ENCODE results near the gene METTL23.
"Not testable (repeated sequence)": the region's sequence is repeated elsewhere in the genome, so short reads cannot be mapped to it uniquely, and the experiment has no call there.

The METTL23 gene

DNA sequence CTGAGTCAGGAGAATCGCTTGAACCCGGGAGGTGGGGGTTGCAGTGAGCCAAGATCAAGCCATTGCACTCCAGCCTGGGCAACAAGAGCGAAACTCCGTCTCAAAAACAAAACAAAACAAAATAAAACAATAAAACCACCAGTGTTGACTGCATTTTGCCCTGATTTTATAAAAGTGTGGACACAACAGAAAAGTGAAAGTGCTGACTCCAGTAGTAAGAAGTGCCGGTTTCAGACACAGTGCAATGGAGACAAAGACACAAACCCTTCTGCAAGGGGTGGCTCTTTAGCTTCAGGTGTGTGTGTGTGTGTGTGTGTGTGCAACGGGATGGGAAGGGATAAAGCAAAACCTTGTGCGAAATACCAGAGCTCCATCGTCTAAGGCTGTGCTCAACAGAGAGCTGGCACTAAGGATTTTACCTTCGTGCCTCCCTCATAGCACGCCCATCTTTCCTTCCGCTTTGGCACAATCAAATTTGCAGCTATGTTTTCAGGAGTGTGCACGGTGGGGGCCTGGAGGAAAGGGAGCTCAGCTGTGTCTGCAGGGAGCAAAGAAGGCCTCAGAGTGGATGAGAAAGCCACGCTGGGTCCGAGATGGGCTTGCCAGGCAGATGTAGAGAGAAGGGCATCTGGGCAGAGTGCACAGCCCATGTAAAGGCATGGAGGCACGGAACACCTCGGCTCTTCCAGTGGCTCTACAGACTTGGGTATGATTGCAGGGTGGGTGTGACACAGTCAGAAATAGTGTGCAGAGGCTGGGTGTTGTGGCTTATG is 31.4 kb upstream of the METTL23 start:
- DNase-seq (ENCODE audit: low read depth in 2 of 2): no peak

DNA sequence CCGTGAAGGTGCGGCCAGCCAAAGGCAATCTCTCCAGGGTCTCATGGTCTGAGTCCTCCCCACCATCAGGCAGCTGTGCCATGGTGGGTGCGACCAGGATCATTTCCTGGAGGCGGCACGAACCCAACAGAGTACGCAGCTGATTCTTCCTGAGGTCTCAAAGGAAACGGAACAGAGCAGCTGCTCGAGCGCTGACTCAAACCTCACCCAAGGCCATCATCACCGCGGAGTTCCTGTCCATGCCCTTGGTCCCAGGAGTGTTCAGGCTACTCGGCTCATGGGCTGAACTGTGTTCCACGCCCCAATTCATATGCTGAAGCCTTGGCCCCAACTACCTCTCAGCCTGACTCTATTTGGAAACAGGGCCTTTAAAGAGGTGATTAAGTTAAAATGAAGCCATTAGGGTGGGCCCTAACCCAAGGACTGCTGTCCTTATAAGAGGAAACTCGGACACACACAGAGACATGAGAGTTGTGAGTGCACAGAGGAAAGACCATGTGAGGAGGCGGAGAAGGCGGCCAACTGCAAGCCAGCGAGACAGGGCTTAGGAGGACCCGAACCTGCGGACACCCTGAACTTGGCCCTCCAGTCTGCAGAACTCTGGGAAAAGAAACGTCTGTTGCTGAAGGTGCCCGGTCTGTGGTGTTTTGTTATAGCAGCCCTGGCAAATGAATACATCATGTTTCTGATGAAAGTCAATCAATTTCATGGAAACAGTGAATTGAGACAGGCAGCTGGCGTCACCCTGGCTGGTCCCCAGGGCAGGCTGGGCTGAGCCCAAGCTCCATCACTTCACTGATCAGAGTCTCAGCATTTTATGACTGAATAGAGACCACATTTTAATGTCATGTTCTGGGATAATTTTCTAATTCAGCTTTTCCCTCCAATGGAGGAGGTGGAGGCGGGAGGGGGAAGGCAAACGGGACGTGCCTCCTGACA is 29.6 kb upstream of the METTL23 start:
- DNase-seq (ENCODE audit: low read depth in 2 of 2): no peak

DNA sequence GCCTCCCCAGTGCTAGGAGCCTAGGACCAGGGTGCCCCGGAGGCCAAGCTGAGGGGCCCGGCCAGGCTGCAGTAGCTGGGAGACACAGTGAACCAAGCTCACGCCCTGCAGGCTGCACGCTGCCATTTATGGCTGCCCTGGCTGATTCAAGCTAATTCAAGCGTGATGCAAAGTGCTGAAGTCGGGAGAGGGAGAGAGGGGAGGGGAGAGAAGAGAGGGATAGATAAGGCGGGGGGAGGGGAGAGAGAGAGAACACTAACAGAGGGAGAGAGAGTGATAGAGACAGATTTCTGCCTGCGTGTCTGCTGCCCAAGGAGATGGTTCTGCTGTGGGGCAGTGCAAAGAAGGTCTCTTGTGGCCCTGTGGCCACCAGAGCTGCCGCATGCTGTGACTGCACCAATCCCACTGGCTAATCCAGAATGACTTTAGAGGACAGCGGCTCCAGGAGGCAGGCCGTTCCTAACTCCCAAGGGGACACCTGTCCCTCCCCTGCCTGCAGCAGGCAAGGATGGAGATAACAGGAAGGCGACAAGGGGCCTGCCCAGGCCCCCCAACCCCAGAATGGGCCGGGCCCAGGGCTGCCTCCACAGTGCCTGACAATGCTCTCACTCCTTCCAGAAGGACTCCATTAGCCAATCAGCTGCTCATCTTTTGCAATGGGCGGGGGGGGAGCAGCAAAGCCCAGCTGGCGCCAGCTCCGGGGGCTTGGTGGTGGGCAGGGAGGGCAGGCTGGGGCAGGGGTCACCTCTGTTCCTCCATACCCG is 28.8 kb upstream of the METTL23 start:
- no peak for DNase-seq (ENCODE audit: low read depth in 2 of 2)

DNA sequence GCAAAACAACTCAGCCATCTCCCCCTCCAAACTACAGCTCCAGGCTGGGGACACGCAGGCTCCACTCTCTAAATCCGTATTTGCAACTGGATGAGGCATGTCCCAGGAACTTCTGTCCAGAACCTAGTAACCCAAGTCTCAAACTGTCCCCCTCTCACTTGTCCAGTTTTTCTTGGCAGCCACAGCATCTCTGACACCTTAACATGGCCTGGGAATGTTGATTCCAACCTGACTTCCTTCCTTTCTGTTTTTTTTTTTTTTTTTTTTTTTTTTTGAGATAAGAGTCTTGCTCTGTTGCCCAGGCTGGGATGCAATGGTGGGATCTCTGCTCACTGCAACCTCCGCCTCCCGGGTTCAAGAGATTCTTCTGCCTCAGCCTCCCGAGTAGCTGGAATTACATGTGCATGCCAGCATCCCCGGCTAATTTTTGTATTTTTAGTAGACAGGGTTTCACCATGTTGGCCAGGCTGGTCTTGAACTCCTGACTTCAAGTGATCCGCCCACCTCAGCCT is 28.1 kb upstream of the METTL23 start:
- not testable (repeated sequence) for DNase-seq (ENCODE audit: low read depth in 2 of 2)

DNA sequence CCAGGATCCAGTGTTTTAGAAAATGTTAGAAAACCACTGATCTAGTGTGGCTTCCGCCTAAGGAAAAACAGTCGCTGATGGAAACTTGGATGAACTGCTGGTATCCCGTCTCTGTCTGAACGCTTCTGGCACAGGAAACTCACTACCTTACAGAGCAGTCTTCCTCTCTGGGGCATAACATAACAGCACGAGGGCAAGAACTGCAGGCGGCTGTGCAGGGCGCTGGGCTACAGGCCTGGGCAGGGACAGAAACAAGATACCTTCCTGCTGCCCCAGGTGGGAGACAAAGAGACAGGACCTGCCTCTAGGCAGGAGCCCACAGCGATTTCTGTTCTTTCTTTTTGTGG is 26.4 kb upstream of the METTL23 start:
- DNase-seq (ENCODE audit: low read depth in 2 of 2): no peak

DNA sequence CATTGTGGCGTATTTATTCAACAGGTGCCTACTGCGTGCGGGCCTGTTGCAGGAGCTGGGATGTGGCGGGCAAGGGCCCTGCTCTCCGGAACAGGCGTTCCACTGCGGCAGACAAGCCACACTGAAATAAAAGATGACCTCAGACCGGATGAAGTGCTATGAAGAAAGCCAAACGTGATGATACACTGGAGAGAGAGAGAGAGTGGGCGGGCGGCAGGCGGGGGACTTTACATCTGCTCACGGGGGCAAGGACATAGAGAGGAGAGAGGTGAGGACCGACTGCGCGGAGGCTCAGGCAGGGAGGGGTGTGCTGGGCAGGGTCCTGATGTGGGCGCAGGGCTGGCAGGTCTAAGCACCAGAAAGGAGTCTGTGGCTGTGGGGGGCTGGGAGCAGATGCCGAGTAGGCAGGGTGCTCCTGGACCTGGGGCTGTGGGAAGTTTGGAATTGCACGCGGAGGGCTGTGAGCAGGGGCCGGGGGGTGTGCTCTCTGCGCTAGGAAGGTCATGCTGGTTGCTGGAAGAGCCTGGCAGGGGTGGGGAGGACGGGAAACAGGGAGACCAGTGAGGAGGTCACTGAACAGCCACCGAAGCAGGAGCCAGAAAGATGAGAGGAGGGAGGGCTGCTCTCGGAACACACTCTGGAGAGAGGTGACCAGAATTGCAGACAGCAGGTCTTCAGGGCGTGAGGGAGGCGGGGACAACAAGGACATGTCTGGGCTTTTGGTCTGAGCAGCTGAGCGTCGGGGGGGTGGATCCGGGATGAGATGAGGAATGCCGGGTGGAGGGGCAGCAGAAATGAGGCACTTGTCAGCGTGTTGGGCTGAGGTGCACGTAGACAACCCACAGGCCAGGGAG is 25.8 kb upstream of the METTL23 start:
- no peak for DNase-seq (ENCODE audit: low read depth in 2 of 2)

DNA sequence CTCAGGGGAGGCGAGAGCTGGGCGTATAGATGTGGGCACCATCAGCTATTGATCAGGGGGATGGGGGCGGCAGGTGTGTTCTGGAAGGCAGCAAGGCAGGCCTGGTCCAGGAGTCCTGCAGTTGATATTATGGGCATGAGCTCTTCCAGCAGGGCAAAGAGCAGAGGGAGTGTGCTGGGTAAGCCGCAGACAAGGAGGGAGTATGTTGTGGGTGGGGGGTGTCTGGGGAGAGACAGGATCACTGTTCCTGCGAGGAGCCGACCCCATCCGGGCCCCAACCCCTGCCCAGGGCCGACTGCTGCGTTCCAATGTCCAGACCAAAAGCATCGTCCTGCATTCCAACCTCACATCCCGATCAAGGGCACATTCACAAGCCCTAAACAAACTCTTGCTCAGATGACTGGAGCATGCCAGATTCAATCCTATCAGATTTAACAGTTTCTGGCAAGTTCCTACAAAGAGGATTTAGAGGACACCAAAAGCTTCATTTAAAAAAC is 25.1 kb upstream of the METTL23 start:
- no peak for DNase-seq (ENCODE audit: low read depth in 2 of 2)

DNA sequence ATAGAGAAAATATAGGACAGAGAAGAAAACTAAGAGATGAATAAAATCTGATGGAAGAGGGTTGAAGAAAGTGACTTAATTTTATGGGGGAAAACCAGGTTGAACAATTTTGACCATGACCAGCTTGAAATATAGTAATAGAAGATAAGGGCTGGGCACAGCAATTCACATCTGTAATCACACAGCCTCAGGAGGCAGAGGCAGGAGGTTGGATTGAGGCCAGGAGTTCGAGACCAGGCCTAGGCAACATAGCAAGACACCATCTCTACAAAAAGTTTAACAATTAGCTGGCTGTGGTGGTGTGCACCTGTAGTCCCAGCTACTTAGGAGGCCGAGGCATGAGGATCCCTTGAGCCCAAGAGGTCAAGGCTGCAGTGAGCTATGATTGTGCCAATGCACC is 24.6 kb upstream of the METTL23 start:
- DNase-seq (ENCODE audit: low read depth in 2 of 2): no peak

DNA sequence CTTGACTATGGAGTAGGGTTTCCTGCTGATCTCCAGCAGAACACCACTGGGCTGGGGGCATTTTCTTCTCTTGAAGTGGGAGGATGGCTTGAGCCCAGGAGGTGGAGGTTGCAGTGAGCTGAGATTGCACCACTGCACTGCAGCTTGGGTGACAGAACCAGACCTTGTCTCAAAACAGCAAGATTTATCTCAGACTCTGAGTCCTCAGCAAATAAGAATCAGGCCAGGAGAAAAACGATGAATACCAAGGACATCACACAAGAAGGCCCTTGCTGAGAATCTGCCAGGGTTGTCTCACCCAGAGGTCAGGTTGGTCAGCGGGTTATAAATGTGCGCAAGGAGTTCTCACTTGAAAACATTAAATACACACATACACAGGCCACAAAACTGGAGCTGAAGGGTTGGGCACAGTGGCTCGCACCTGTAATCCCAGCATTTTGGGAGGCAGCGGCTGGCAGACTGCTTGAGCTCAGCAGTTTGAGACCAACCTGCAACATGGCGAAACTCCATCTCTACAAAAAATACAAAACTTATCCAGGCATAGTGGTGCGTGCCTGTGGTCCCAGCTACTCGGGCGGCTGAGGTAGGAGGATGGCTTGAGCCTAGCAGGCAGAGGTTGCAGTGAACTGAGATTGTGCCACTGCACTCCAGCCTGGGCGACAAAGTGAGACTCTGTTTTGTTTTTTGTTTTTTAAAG is 23.6 kb upstream of the METTL23 start:
- no peak for DNase-seq (ENCODE audit: low read depth in 2 of 2)

DNA sequence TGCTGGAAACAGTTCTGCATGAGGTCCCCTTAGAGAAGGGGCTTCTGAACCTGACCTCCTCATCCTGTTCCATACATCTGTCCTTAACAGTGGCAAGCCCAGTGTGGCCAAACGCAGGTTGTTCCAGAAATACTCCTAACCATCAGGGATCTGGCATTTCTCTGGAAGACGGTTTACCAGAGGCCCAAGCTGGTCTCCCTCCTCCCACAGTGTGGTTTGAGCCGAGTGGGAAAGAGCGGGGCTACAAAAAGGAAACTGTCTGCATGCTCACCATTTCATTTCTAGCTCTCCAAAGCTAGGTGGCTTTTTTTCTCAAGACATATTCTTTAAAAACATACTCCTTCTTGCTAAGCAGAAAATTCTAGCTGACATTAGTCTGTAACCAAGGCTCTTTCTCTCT is 21.8 kb upstream of the METTL23 start:
- DNase-seq (ENCODE audit: low read depth in 2 of 2): no peak

DNA sequence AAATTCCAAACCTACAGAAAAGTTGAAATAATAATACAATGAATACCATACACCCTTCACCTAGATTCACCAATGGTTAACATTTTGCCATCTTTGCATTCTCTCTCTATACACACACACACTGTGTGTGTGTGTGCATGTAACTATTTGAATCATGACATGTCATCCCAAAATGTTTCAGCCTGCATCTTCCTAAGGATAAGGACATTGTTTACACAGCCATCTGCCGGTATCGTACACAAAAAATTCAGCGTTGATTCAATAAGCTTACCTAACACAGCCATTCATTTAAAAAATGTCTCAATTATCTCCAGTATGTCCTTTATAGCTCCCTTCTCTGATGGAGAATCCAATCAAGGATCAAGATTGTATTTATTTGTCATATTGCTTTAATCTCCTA is 19.8 kb upstream of the METTL23 start:
- no peak for DNase-seq (ENCODE audit: low read depth in 2 of 2)

DNA sequence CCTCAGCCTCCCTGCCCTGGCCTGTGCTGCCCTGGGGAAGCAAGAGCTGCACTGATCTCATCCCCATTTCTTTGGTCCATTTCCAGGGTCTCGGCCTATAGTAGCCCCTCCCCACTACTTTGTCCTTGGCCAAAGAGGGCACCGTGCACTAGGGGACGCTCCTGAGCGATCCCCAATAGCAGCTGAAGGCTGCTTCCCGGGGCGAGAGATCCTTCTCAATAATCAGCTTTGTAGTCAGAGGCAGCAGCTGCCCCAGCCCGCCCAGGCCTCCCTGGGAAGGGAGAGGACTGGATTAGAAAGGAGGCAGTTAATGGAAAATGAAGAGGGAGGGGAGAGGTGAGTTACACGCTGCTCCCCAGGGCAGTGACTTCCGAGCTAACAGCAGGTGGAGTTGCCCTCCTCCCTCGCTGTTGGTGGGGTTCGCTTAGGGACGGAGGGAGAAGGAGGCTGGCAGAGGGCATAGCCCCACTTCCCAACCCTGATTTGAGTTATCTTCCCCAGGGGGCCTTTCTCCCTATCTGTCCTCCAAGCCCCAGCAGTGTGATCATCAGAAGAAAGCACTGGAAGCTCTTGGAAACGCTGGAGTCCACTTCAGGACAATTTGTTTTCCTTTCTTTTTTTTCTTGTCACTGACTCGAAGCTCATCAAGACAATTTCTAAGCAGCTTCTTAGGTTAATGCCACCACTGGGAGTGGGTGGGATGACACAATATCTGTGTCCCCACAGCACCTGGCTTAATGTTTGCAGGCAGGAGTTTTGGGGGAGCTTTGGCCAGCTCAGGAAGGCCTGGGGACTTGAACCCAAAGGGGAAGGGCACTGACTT is 18.4 kb upstream of the METTL23 start:
- no peak for DNase-seq (ENCODE audit: low read depth in 2 of 2)

DNA sequence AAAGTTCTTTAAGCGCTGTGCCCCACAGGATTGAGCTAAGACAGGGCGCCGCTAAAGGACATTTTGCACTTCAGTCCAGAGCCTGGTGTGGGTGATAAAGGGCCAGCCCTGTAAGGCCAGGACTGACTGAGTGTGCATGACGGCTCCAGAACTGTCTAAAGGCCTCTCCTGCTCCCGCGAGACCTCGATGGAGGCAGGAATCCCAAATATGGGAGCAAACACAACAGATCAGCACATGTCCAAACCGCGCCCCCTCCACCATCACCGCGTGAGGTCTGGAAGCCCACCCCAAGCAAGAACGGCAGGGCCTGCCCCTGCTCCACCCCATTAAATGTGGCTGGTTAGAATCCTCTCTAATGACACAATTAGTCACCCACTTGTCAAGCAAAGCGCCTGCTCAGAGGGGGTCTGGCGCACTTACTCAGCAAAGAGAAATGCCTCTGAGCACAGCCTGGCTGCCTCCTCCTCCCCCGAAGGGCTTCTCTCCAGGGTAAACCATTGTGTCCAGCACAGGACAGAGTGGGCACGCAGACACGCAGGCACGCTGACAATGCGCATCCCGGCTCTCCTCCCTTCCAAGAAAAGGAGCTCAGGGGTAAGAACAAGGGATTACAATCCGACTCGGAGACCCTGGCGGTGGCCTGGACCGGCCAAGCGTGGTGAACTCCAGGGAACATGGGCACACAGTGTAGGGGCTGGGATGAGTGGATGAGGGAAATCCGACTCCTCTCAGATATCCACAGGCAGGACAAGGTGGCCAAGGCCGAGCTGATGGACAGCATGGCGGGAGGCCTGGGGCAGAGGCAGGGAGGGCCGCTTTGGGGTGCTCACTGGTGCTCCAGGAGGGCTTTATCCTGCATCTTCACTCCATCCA is 17.3 kb upstream of the METTL23 start:
- DNase-seq (ENCODE audit: low read depth in 2 of 2): no peak

DNA sequence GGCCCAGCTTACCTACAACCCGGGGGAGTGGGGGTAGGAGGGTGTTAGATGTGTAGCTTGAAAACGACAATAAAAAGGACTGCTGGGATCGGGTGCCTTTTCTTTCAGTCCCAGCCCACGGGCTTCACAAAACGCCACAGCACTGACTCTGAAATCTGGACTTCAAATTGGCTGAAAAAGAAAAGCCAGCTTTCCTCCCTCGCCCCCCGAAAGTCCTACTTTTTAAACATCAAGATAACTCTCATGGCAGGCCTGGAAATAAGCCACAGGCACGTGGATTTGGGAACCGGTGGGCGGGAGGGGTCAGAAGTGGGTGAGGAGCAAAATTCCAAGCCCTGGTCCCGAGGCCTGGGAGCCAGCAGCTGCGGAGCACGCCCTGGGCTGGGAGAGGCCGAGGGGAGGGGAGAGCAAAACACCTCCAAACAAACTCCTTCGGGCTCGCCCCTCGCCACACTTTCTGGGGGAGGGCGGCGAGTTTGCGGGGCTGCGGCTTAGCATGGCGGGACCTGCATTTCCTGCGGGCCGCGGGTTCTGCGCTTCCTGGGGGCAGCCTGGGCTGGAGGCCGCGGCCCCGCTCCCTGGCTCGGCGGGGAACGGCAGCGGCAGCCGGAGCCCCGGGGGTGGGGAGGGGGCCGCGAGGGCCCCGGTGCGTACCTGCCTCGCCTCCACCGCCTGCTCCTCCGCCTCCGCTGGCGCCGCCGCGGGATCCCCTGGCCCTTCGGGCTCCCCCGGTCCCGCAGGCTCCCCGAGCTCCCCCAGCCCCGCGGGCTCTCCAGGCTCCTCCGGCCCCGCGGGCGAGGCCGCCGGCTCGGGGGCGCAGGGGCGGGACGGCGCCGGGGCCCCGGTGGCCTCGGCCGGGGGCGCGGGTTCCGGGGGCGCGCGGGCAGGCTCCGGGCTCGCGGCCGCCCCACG is 16.4 kb upstream of the METTL23 start:
- not testable (repeated sequence) for DNase-seq (ENCODE audit: low read depth in 2 of 2)

DNA sequence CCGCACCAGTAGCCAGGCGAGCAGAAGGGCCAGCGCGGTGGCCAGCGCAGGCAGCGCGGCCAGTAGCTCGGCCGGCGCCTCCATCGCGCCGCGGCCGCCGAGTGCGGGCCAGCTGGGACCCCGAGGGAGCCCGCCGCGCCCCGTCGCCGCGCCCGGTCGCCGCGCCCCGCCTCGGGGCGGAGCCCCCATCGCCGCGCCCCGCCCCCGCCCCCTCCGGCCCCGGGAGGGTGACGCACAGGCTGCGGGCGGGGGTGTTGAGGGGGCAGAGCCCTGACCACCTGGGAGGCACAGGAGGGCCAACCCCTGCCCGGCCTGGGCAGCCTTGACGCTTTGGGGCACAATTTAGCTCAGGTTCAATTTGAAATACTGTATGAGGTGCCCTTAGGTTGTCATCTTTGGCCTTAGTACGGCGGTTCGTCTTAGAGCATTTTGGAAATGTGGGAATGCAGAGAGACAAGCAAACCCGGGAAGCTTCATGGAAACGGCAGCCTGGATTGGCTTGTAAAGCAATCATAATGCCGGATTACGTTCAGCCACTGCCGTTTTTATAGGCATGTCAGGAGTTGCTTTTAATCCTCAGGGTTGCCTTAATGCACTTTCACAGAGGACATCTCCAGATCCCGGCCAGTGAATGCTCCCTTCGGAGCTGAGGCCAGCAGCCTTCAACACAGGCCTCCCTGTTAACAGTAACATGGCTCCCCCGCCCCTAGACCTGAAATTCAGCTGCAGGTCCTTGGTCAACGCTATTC is 15.6 kb upstream of the METTL23 start, which contains the start of gene MXRA7:
Gene MXRA7, minus strand, starts transcription at position 103 of the 749 bp plus-strand sequence. Its CDS starts 19 bp downstream, at position 84.
- DNase-seq (ENCODE audit: low read depth in 2 of 2): peak; percentile 46 to 59

DNA sequence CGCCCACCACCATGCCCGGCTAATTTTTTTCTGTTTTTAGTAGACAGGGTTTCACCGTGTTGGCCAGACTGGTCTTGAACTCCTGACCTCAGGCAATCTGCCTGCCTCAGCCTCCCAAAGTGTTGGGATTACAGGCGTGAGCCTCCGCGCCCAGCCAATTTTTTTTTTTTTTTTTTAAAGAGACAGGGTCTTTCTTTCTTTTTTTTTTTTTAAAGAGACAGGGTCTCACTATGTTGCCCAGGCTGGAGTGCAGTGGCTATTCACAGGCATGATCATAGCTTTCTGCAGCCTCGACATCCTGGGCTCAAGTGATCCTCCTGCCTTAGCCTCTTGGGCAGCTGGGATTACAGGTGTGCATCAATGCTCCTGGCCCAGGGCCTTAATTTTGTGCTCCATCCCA is 14.3 kb upstream of the METTL23 start:
- not testable (repeated sequence) for DNase-seq (ENCODE audit: low read depth in 2 of 2)
